CD4-positive, alpha-beta memory T cell (primary cell): ENCODE results near the gene MMP28. TPM values are rescaled to one million over a fixed set of nuclear protein-coding genes. Genes with fewer than 3 reads are reported as not detected.
A peak's percentile ranks its signal among the peaks of the same experiment; 100 is the strongest.

ENCODE experiments used
- CTCF ChIA-PET: fragments of 350-600 bp; sonication (Branson Sonifier 250); formaldehyde crosslinking; loops from one replicate; lab custom pipeline; 2021; ENCODE audit warnings: inconsistent platforms; ENCODE audit not compliant: partially characterized antibody; lab: Charles Lee
- POLR2A ChIA-PET: fragments of 350-600 bp; sonication (Branson Sonifier 250); formaldehyde crosslinking; loops from one replicate; lab custom pipeline; 2021; ENCODE audit not compliant: partially characterized antibody; lab: Charles Lee
- DNase-seq, 5 donors: peaks; one replicate each; pipeline versions ENCODE4 v3.0.0 to v3.0.0-alpha.2; 2020 to 2022; ENCODE audit warnings: mixed read lengths in 1 of 5
- H3K27ac ChIP-seq: one replicate; pipeline ENCODE4 v1.7.0; 2013; ENCODE audit warnings: low read depth, low read length
- H3K27me3 ChIP-seq: 2 replicates; pipeline ENCODE4 v1.7.0; 2013; ENCODE audit warnings: mild to moderate bottlenecking, low read length, moderate library complexity; ENCODE audit not compliant: insufficient read depth
- H3K36me3 ChIP-seq: 2 replicates; pipeline ENCODE4 v1.7.0; 2013; ENCODE audit warnings: mild to moderate bottlenecking, low read length, moderate library complexity; ENCODE audit not compliant: insufficient read depth
- H3K4me1 ChIP-seq: 2 replicates; pipeline ENCODE4 v1.7.0; 2013; ENCODE audit warnings: mild to moderate bottlenecking, low read length, moderate library complexity; ENCODE audit not compliant: insufficient read depth
- H3K4me3 ChIP-seq, 2 donors: one replicate each; pipeline ENCODE4 v1.7.0; 2013; ENCODE audit warnings: low read length in 2 of 2, mild to moderate bottlenecking in 1 of 2
- H3K9me3 ChIP-seq, 2 donors: one replicate each; pipeline ENCODE4 v1.7.0; 2013; ENCODE audit warnings: low read length in 2 of 2, control low read depth in 1 of 2; ENCODE audit not compliant: control insufficient read depth in 1 of 2
- H3K27ac Mint-ChIP-seq, 7 donors: one replicate each; pipeline ENCODE4 v1.8.0; 2020 to 2021; ENCODE audit warnings: mixed read lengths in 7 of 7, mild to moderate bottlenecking in 6 of 7, inconsistent platforms in 3 of 7, moderate library complexity in 3 of 7
- H3K27me3 Mint-ChIP-seq, 2 donors: one replicate each; pipeline ENCODE4 v1.8.0; 2020 to 2021; ENCODE audit warnings: mixed read lengths in 2 of 2
- H3K36me3 Mint-ChIP-seq, 2 donors: one replicate each; pipeline ENCODE4 v1.8.0; 2020 to 2021; ENCODE audit warnings: mixed read lengths in 2 of 2, inconsistent platforms in 1 of 2, mild to moderate bottlenecking in 1 of 2
- H3K4me1 Mint-ChIP-seq, 4 donors: one replicate each; pipeline ENCODE4 v1.8.0; 2020 to 2021; ENCODE audit warnings: mixed read lengths in 4 of 4, mild to moderate bottlenecking in 1 of 4
- H3K4me3 Mint-ChIP-seq, 8 donors: one replicate each; pipeline ENCODE4 v1.8.0; 2020 to 2021; ENCODE audit warnings: mixed read lengths in 8 of 8, mild to moderate bottlenecking in 7 of 8, moderate library complexity in 6 of 8, inconsistent platforms in 3 of 8
- H3K9me3 Mint-ChIP-seq, 8 donors: one replicate each; pipeline ENCODE4 v1.8.0; 2020 to 2021; ENCODE audit warnings: mixed read lengths in 8 of 8, mild to moderate bottlenecking in 5 of 8, inconsistent platforms in 3 of 8, moderate library complexity in 1 of 8
- intact Hi-C: fragments of 100-400 bp; cut with micrococcal nuclease; formaldehyde crosslinking; loops from one replicate; pipeline ENCODE4 v1.15.1; 2023
- polyA plus RNA-seq, 2 donors: library from polyadenylated mRNA; unstranded; fragments of 300-500 nt; fragmentation: Illumina TruSeq; gene quantifications; one replicate each; pipeline ENCODE4 v1.2.3, GENCODE V29; 2021
- total RNA-seq, 2 experiments: library from RNA; stranded (reverse); gene quantifications; one replicate each; pipeline ENCODE4 v1.2.3, GENCODE V29; 2021

MMP28 gene
- total and polyA plus RNA-seq, 4 experiments from 2014 or later, result 0.23 to 0.96 (median 0.64) TPM; not detected in 1

GRCh38 chr17:35791681-35792350 lies 3.6 kb downstream of the MMP28 start:
- no peaks in the 10 kb centered on the region for H3K36me3 ChIP-seq
- intact Hi-C loops, result no loop called here
- H3K27me3 ChIP-seq, result peaks cover 12% of the 10 kb centered on the region
- no peak overlapping the region for H3K4me3 Mint-ChIP-seq
- no peaks in the 10 kb centered on the region for H3K36me3 Mint-ChIP-seq
- H3K4me1 Mint-ChIP-seq, result peaks cover 2 to 14% (median 8%) of the 10 kb centered on the region in 4 donors
- H3K27ac ChIP-seq, result no peak overlapping the region
- DNase-seq, result no peak
- ChIA-PET POLR2A (no interaction called here), CTCF (interaction anchor here (0.6 to 2.0 kb wide), 3 partner anchors 14 to 1062 kb away, joined by 3 to 10 read pairs (median 5); no protein-coding TSS in a partner anchor)
- peaks cover 23 to 31% of the 10 kb centered on the region in 2 donors for H3K27me3 Mint-ChIP-seq
- H3K9me3 ChIP-seq, result no peaks in the 10 kb centered on the region
- H3K9me3 Mint-ChIP-seq, result no peaks in the 10 kb centered on the region
- H3K4me3 ChIP-seq, result no peak overlapping the region
- H3K4me1 ChIP-seq, result peaks cover 12% of the 10 kb centered on the region
- no peak overlapping the region for H3K27ac Mint-ChIP-seq

- DNase-seq, result no peak
- intact Hi-C loops, result no loop called here
- Mint-ChIP-seq H3K4me3 (no peak overlapping the region), H3K27ac (no peak overlapping the region), H3K27me3 (peaks cover 18 to 25% of the 10 kb centered on the region in 2 donors), H3K4me1 (peaks cover 2 to 8% (median 4%) of the 10 kb centered on the region in 4 donors), H3K36me3 (no peaks in the 10 kb centered on the region), H3K9me3 (no peaks in the 10 kb centered on the region)
- H3K4me3 ChIP-seq, result no peak overlapping the region
- CTCF ChIA-PET, result interaction anchor here (2.0 kb wide), 1 partner anchor 26 kb away, joined by 10 read pairs; no protein-coding TSS in a partner anchor
- no peaks in the 10 kb centered on the region for H3K36me3 ChIP-seq
- H3K9me3 ChIP-seq, result no peaks in the 10 kb centered on the region
- POLR2A ChIA-PET, result no interaction called here
- peaks cover 8% of the 10 kb centered on the region for H3K4me1 ChIP-seq
- no peak overlapping the region for H3K27ac ChIP-seq
- H3K27me3 ChIP-seq, result peaks cover 10% of the 10 kb centered on the region
Measured at GRCh38 chr17:35790841-35791240, 4.6 kb downstream of the MMP28 start.

GRCh38 chr17:35788477-35789368 lies 6.7 kb downstream of the MMP28 start:
- H3K9me3 Mint-ChIP-seq, result no peaks in the 10 kb centered on the region
- H3K27ac Mint-ChIP-seq, result peak overlapping the region in 1 of 7 donors; percentile 0
- peaks cover 15 to 20% of the 10 kb centered on the region in 2 donors for H3K27me3 Mint-ChIP-seq
- POLR2A ChIA-PET, result no interaction called here
- Histone ChIP-seq H3K36me3 (no peaks in the 10 kb centered on the region), H3K9me3 (no peaks in the 10 kb centered on the region), H3K4me3 (no peak overlapping the region), H3K27me3 (no peaks in the 10 kb centered on the region), H3K4me1 (no peaks in the 10 kb centered on the region), H3K27ac (no peak overlapping the region)
- DNase-seq, result no peak
- intact Hi-C loops, result no loop called here
- no peak overlapping the region for H3K4me3 Mint-ChIP-seq
- CTCF ChIA-PET, result interaction anchor here (0.7 to 1.7 kb wide), 2 partner anchors 24 to 640 kb away, joined by 3 to 7 read pairs; no protein-coding TSS in a partner anchor
- H3K4me1 Mint-ChIP-seq, result peaks cover 0 to 3% (median 1%) of the 10 kb centered on the region in 4 donors
- no peaks in the 10 kb centered on the region for H3K36me3 Mint-ChIP-seq

- Histone ChIP-seq H3K9me3 (no peaks in the 10 kb centered on the region), H3K4me3 (no peak overlapping the region), H3K27me3 (no peaks in the 10 kb centered on the region), H3K27ac (no peak overlapping the region), H3K4me1 (no peaks in the 10 kb centered on the region), H3K36me3 (no peaks in the 10 kb centered on the region)
- no peak overlapping the region for H3K4me3 Mint-ChIP-seq
- CTCF ChIA-PET, result interaction anchor here (1.5 kb wide), 2 partner anchors 20 to 23 kb away, joined by 3 to 5 read pairs; no protein-coding TSS in a partner anchor
- H3K9me3 Mint-ChIP-seq, result no peaks in the 10 kb centered on the region
- intact Hi-C loops, result no loop called here
- peaks cover 8 to 10% of the 10 kb centered on the region in 2 donors for H3K27me3 Mint-ChIP-seq
- POLR2A ChIA-PET, result no interaction called here
- H3K4me1 Mint-ChIP-seq, result peaks cover 0 to 3% (median 1%) of the 10 kb centered on the region in 4 donors
- H3K36me3 Mint-ChIP-seq, result no peaks in the 10 kb centered on the region
- H3K27ac Mint-ChIP-seq, result no peak overlapping the region
- DNase-seq, result no peak
Measured at GRCh38 chr17:35786941-35787432, 8.5 kb downstream of the MMP28 start.

GRCh38 chr17:35784895-35785294 lies 10.5 kb downstream of the MMP28 start:
- Histone ChIP-seq H3K27ac (no peak overlapping the region), H3K9me3 (no peaks in the 10 kb centered on the region), H3K4me3 (no peak overlapping the region), H3K4me1 (no peaks in the 10 kb centered on the region), H3K36me3 (no peaks in the 10 kb centered on the region), H3K27me3 (no peaks in the 10 kb centered on the region)
- Mint-ChIP-seq H3K9me3 (no peaks in the 10 kb centered on the region), H3K27ac (no peak overlapping the region), H3K4me1 (peaks cover 0 to 3% (median 1%) of the 10 kb centered on the region in 4 donors), H3K27me3 (peaks cover 9 to 12% of the 10 kb centered on the region in 2 donors), H3K4me3 (no peak overlapping the region), H3K36me3 (no peaks in the 10 kb centered on the region)
- intact Hi-C loops, result no loop called here
- no peak for DNase-seq
- ChIA-PET POLR2A (interaction anchor here (1.4 kb wide), 1 partner anchor 24 kb away, joined by 3 read pairs; the partner anchor contains the start of gene TAF15), CTCF (interaction anchor here (1.3 to 2.4 kb wide), 2 partner anchors 21 to 23 kb away, joined by 4 to 11 read pairs; no protein-coding TSS in a partner anchor)

- Mint-ChIP-seq H3K4me1 (no peaks in the 10 kb centered on the region), H3K27ac (no peak overlapping the region), H3K4me3 (no peak overlapping the region), H3K9me3 (no peaks in the 10 kb centered on the region), H3K36me3 (no peaks in the 10 kb centered on the region), H3K27me3 (peaks cover 4 to 19% of the 10 kb centered on the region in 2 donors)
- Histone ChIP-seq H3K9me3 (no peaks in the 10 kb centered on the region), H3K4me3 (no peak overlapping the region), H3K4me1 (no peaks in the 10 kb centered on the region), H3K27me3 (no peaks in the 10 kb centered on the region), H3K27ac (no peak overlapping the region), H3K36me3 (no peaks in the 10 kb centered on the region)
- intact Hi-C loops, result no loop called here
- ChIA-PET POLR2A (interaction anchor here (1.7 kb wide), 1 partner anchor 17 kb away, joined by 4 read pairs; no protein-coding TSS in a partner anchor), CTCF (interaction anchor here (1.4 to 3.1 kb wide), 3 partner anchors 17 to 28 kb away, joined by 4 to 18 read pairs (median 6); partner anchors contain the start of gene TAF15)
- DNase-seq, result no peak
Measured at GRCh38 chr17:35780950-35781349, 14.5 kb downstream of the MMP28 start.
